Ishikawa (cell line): ENCODE measurements around the gene EXOC3L2.

Experiments used
- CEBPB ChIP-seq: IDR thresholded peaks from 2 replicates; pipeline ENCODE4 v1.6.1; 2012
- CREB1 ChIP-seq: IDR thresholded peaks from 2 replicates; pipeline ENCODE4 v1.6.1; 2012; ENCODE audit warnings: low read depth
- EP300 ChIP-seq: IDR thresholded peaks from 2 replicates; pipeline ENCODE4 v1.6.1; 2012; ENCODE audit warnings: borderline replicate concordance
- NFIC ChIP-seq: IDR thresholded peaks from 2 replicates; pipeline ENCODE4 v1.6.1; 2012
- RAD21 ChIP-seq: IDR thresholded peaks from 2 replicates; pipeline ENCODE4 v1.6.1; 2012; ENCODE audit warnings: low read depth
- TAF1 ChIP-seq: IDR thresholded peaks from 2 replicates; pipeline ENCODE4 v1.6.1; 2012; ENCODE audit warnings: low read depth, mild to moderate bottlenecking
- TEAD4 ChIP-seq: IDR thresholded peaks from 2 replicates; pipeline ENCODE4 v1.6.1; 2012
- YY1 ChIP-seq: IDR thresholded peaks from 2 replicates; pipeline ENCODE4 v1.6.1; 2012; ENCODE audit warnings: low read depth
- TF ChIP-seq, protein P1 (sequence below): IDR thresholded peaks from 2 replicates; pipeline ENCODE4 v1.6.1; 2012; ENCODE audit warnings: low read depth, mild to moderate bottlenecking
- TF ChIP-seq, protein P2 (sequence below): IDR thresholded peaks from 2 replicates; pipeline ENCODE4 v1.6.1; 2012
- TF ChIP-seq, protein P3 (sequence below): IDR thresholded peaks from 2 replicates; pipeline ENCODE4 v1.6.1; 2012

- TF ChIP-seq, protein P1, sequence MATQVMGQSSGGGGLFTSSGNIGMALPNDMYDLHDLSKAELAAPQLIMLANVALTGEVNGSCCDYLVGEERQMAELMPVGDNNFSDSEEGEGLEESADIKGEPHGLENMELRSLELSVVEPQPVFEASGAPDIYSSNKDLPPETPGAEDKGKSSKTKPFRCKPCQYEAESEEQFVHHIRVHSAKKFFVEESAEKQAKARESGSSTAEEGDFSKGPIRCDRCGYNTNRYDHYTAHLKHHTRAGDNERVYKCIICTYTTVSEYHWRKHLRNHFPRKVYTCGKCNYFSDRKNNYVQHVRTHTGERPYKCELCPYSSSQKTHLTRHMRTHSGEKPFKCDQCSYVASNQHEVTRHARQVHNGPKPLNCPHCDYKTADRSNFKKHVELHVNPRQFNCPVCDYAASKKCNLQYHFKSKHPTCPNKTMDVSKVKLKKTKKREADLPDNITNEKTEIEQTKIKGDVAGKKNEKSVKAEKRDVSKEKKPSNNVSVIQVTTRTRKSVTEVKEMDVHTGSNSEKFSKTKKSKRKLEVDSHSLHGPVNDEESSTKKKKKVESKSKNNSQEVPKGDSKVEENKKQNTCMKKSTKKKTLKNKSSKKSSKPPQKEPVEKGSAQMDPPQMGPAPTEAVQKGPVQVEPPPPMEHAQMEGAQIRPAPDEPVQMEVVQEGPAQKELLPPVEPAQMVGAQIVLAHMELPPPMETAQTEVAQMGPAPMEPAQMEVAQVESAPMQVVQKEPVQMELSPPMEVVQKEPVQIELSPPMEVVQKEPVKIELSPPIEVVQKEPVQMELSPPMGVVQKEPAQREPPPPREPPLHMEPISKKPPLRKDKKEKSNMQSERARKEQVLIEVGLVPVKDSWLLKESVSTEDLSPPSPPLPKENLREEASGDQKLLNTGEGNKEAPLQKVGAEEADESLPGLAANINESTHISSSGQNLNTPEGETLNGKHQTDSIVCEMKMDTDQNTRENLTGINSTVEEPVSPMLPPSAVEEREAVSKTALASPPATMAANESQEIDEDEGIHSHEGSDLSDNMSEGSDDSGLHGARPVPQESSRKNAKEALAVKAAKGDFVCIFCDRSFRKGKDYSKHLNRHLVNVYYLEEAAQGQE, result no peak
- no peak for TF ChIP-seq YY1
- TF ChIP-seq CEBPB, result no peak
- TF ChIP-seq TAF1, result no peak
- no peak for TF ChIP-seq CREB1
- TF ChIP-seq EP300, result no peak
- TF ChIP-seq, protein P2, sequence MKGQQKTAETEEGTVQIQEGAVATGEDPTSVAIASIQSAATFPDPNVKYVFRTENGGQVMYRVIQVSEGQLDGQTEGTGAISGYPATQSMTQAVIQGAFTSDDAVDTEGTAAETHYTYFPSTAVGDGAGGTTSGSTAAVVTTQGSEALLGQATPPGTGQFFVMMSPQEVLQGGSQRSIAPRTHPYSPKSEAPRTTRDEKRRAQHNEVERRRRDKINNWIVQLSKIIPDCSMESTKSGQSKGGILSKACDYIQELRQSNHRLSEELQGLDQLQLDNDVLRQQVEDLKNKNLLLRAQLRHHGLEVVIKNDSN, result no peak
- TF ChIP-seq NFIC, result no peak
- TF ChIP-seq RAD21, result no peak
- TF ChIP-seq, protein P3, sequence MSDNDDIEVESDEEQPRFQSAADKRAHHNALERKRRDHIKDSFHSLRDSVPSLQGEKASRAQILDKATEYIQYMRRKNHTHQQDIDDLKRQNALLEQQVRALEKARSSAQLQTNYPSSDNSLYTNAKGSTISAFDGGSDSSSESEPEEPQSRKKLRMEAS, result no peak
- TF ChIP-seq TEAD4, result no peak
These were observed 49.4 kb downstream of the EXOC3L2 start for GRCh38 chr19:45195764-45196163.
